HG02885 (cell line): Measurements from ENCODE around the gene FAM162A.
"Not testable (repeated sequence)": the region's sequence is repeated elsewhere in the genome, so short reads cannot be mapped to it uniquely, and the experiment has no call there.

ENCODE experiments used
- ATAC-seq: cut with Tn5 transposase; IDR thresholded peaks from one replicate; pipeline ENCODE4 v1.9.1; 2021; ENCODE audit warnings: mild to moderate bottlenecking; ENCODE audit not compliant: unreplicated experiment, poor library complexity

Gene FAM162A

GRCh38 chr3:122383771-122384697 is at the start of gene FAM162A:
FAM162A (plus strand) TSS chr3:122384182; CDS start chr3:122384266, 84 bp downstream.
- peak; percentile 93 for ATAC-seq

GRCh38 chr3:122342803-122343202 is 41.2 kb upstream of the FAM162A start:
- ATAC-seq: no peak

DNA sequence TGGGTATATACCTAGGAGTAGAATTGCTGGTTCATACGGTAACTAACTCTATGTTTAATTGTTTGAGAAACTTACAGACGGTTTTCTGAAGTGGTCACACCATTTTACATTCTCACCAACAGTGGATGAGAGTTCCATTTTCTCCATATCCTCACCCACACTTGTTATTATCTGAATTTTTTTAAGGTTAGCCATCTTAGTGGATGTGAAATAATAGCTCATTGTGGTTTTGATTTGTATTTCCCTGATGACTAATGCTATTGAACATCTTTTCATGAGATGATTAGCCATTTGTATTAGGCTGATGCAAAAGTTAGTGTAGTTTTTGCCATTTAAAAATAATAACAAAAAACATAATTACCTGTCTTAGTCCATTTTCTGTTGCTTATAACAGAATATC is 40.3 kb upstream of the FAM162A start:
- ATAC-seq: no peak

DNA sequence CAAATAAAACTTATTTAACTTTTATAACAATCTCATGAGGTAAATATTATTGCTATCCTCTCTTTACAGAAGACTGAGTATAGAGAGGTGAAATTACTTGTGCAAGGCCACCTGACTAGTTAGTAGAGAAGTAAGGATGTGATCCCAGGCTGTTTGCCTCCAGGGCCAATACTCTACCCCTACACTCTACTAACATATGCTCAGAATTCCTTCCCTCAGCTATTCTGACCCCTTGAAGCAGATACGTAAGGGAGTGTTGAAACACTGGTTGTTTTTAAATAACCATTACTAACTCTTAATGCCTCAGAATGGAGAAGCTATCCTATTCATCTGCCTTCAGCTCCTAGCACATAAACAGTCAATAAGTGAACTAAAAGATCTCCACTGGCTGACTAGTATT is 34.8 kb upstream of the FAM162A start:
- no peak for ATAC-seq

GRCh38 chr3:122350814-122351418 is 33.1 kb upstream of the FAM162A start:
- ATAC-seq: no peak

DNA sequence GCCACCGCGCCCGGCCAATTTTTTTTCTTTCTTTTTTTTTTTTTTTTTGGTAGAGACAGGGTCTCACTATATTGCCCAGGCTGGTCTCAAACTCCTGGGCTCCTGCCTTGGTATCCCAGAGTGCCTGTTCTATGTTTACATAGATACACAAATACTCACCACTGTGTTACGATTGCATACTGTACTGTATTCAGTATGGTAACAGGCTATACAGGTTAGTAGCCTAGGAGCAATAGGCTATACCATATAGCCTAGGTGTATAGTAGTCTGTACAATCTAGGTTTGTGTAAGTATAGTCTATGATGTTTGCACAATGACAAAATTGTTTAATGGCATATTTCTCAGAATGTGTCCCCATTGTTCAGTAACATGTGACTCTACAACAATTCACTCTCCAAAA is 32.4 kb upstream of the FAM162A start:
- no peak for ATAC-seq

- ATAC-seq: no peak
Observed at GRCh38 chr3:122353215-122353614, 30.8 kb upstream of the FAM162A start.

DNA sequence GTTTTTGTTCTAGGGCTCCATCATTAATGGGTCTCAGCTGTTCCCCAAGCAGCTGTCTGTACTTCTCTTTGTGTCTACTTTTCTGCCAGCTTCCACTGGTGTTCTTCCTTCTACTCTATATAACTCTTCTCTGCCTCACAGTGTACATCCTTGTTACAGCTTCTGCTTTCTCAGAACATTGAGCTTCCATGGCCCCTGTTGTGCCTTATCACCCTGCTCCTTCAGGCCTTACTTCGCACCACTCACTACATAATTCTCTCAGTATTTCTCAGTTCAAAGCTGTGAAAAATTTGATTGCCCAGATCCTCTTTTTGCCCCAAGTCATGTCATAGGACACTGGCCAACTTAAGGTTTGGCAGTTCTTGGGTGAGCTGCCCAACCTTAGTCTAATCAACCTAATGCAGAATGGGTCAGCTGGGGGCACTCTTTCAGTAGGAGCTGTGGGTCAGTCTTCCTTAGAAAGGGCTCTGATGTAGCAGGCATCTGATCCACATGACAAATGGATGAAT is 30.0 kb upstream of the FAM162A start:
- no peak for ATAC-seq

GRCh38 chr3:122355612-122356011 is 28.4 kb upstream of the FAM162A start:
- no peak for ATAC-seq

DNA sequence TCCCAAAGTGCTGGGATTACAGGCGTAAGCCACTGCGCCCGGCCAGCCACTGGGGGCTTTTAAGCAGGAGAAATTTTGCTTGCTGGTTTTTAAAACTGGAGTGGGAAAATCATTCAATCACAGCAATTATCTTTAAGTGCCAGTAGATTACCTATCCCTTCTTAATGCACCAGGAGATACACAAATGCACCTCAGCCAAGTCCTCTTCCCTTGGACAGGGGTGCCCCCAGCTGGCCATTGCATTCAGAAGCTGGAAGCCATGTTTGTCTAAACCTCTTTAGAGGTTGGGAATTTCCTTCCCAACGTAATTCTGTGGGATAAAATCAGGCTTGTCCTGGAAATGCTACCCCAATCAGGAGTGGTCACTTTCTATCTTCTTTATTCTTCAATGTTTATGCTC is 27.6 kb upstream of the FAM162A start:
- ATAC-seq: no peak

GRCh38 chr3:122357828-122358702 is 25.9 kb upstream of the FAM162A start:
- no peak for ATAC-seq

DNA sequence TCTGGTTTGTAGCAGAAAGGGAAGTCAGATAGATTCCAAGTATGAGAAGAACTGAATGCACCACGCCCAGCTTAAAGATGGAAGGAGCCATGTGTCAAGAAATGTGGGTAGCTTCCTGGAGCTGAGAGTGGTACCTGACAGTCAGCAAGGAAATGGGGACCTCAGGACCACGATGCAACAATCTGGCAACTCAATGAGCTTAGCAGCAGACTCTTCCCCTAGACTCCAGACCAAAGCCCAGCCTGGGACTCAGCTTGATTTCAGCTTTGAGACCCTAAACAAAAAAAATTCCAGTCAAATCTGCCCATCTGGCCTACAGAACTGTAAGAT is 25.3 kb upstream of the FAM162A start:
- ATAC-seq: no peak

GRCh38 chr3:122362026-122362425 is 22.0 kb upstream of the FAM162A start:
- no peak for ATAC-seq

DNA sequence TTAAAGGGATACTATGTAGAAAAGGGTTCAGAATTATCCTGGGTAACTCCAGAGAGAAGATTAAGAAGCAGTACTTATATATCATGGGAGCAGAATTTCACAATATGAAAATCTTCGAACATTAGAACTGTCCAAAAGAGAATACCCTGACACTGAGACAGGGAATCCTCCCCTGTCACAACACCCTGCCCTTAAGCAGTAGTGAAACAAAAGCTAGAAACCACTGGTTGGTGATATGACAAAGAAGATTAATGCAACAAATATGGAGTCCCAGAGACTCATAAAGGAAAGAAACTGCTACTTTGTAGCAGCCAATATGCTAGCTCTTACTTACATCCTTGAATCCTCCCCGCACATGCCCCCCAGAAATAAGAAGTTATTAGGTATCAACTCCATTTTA is 19.5 kb upstream of the FAM162A start:
- ATAC-seq: no peak

- no peak for ATAC-seq
Observed at GRCh38 chr3:122365073-122365472, 18.9 kb upstream of the FAM162A start.

- not testable (repeated sequence) for ATAC-seq
Observed at GRCh38 chr3:122365582-122366378, 18.2 kb upstream of the FAM162A start.

- no peak for ATAC-seq
Observed at GRCh38 chr3:122366379-122366749, 17.6 kb upstream of the FAM162A start.

DNA sequence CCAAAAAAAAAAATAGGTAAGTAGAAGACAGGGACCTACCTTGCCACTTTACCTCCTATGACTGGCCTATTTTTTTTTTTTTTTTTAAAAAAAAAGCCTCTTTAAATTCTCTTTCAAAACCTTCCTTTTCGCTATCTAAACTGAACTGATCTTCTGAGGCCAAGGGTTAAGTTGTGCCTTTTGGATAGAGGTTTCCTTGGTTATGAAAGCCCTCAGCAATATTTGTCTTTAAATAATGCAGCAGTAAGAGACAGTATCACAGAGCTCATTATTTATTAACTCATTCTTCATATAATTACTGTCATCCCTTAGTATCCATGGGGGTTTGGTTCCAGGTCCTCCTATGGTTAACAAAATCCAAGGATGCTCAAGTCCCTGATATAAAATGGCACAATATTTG is 9.9 kb upstream of the FAM162A start:
- no peak for ATAC-seq

GRCh38 chr3:122377975-122378374 is 6.0 kb upstream of the FAM162A start:
- no peak for ATAC-seq
